ENCODE results near the gene SLC39A13. TPM values are rescaled to one million over a fixed set of nuclear protein-coding genes. Genes with fewer than 3 reads are reported as not detected.

Gene SLC39A13
- total and polyA plus RNA-seq, 2 of the 13 experiments (the other 11 are each of a cell fraction or from before 2014, with no cell fraction given), result 15.3 to 30.5 TPM

DNA sequence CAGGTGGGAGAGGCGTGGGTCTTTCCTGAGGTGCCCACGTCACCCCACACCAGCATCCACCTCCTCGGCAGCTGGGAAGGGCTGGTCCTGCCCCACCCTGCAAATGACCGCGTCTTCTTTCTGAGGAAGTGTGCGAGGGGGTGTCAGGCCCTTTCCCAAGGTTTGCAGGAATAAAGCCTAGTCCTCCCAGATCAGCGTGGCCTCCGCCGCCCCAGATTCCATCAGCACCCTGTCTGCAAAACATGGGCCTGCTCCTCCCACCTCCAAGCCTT lies 14.4 kb upstream of the SLC39A13 start:
- BruUV-seq (replicated peaks), result no TSS peak
- in situ Hi-C loops (cut with HindIII; ENCODE audit: extremely low pct_ligation_motif_present, low pct_unique_long_range_greater_than_20kb), result no loop called here
- H3K79me2 ChIP-seq (ENCODE audit: insufficient read depth, low read length), result no peaks in the 10 kb centered on the region
- ChIA-PET CTCF (ENCODE audit: low intra/inter-chr PET ratio, low total read pairs) (no interaction called here), POLR2A (no interaction called here)
- no peak overlapping the region for H2AFZ ChIP-seq (ENCODE audit: low read length)
- H3K4me1 ChIP-seq (ENCODE audit: insufficient read depth, low read length), result peaks cover 55% of the 10 kb centered on the region
- no peak overlapping the region for H3K4me3 ChIP-seq (replicated peaks in 1 of 3; ENCODE audit: insufficient read depth in 1 of 3, low read depth in 2 of 3, low read length in 3 of 3)
- H3K27me3 ChIP-seq (ENCODE audit: control insufficient read depth in 1 of 2, insufficient read depth in 2 of 2, low read length in 2 of 2), result peaks cover 0 to 16% of the 10 kb centered on the region in 2 experiments; a peak in 2 of 5 replicates
- H3K9ac ChIP-seq (ENCODE audit: insufficient read depth, low read depth, low read length), result no peak overlapping the region
- no peak overlapping the region for H3K4me2 ChIP-seq (ENCODE audit: low read depth, low read length)
- ATAC-seq, result no peak
- intact Hi-C loops (cut with micrococcal nuclease; ENCODE audit: unreplicated experiment), result no loop called here
- WGBS (ENCODE audit: low lambda C conversion rate), result 89% methylated on average over 9 of the region's 9 CpGs
- FAIRE-seq, result no peak
- no peak for DNase-seq (ENCODE audit: low spot score)
- no peaks in the 10 kb centered on the region for H4K20me1 ChIP-seq (ENCODE audit: insufficient read depth, low read length)
- no peaks in the 10 kb centered on the region for H3K9me3 ChIP-seq (ENCODE audit: low read length)
- no peaks in the 10 kb centered on the region for H3K36me3 ChIP-seq (replicated peaks in 1 of 2; ENCODE audit: control insufficient read depth in 1 of 2, insufficient read depth in 2 of 2, low read length in 2 of 2)
- H3K27ac ChIP-seq (ENCODE audit: extremely low read length, insufficient read depth, low read length), result no peak overlapping the region
- TF ChIP-seq ZHX1 (CRISPR knock-in tag; IDR thresholded peaks at IDR 0.05; ENCODE audit: low read depth) (no peak), ZNF580 (CRISPR knock-in tag; IDR thresholded peaks at IDR 0.05; ENCODE audit: borderline replicate concordance, low read depth) (no peak), RNF219 (CRISPR knock-in tag; IDR thresholded peaks at IDR 0.05) (no peak), ZNF660 (CRISPR knock-in tag; IDR thresholded peaks at IDR 0.05; ENCODE audit: borderline replicate concordance, low read depth) (no peak)
